K562 (cell line): ENCODE data around the gene ADAMTS14. TPM values are rescaled to one million over a fixed set of nuclear protein-coding genes. Genes with fewer than 3 reads are reported as not detected.
A peak's percentile ranks its signal among the peaks of the same experiment; 100 is the strongest.

Experiments
- ARNT ChIP-seq, 2 experiments: fragments of 450-650 bp; IDR thresholded peaks; 2 replicates each; pipeline ENCODE4 v1.6.1; 2016; ENCODE audit warnings: mild to moderate bottlenecking in 1 of 2
- CAMTA2 ChIP-seq: fragments of 250-450 bp; sonication (Bioruptor Pico); conservative IDR thresholded peaks from 2 replicates; pipeline ENCODE4 v1.5.1; 2022
- CBFB ChIP-seq: sonication (generic); formaldehyde crosslinking; IDR thresholded peaks from 2 replicates; pipeline ENCODE4 v1.4.0; 2020; ENCODE audit warnings: mild to moderate bottlenecking, missing genetic modification reagents
- CBX1 ChIP-seq: sonication (generic); IDR thresholded peaks from 2 replicates; pipeline ENCODE4 v1.6.1; 2016; ENCODE audit warnings: antibody characterized with exemption, low read depth, mild to moderate bottlenecking
- CBX3 ChIP-seq, 2 experiments: IDR thresholded peaks; 1 replicate in 1 of 2; 2 replicates in 1 of 2; pipeline ENCODE4 v1.6.1; 2012; ENCODE audit warnings: inconsistent platforms in 2 of 2, low read length in 2 of 2, borderline replicate concordance in 1 of 2, control low read depth in 1 of 2
- DDX20 ChIP-seq: fragments of 450-650 bp; IDR thresholded peaks from 2 replicates; pipeline ENCODE4 v1.6.1; 2016; ENCODE audit warnings: missing genetic modification characterization, low read depth, mild to moderate bottlenecking, missing compliant biosample characterization, moderate library complexity
- E4F1 ChIP-seq: fragments of 250-450 bp; sonication (Bioruptor Pico); IDR thresholded peaks from 2 replicates; pipeline ENCODE4 v1.5.0; 2021; ENCODE audit warnings: mild to moderate bottlenecking, borderline replicate concordance
- HDAC8 ChIP-seq: fragments of 450-650 bp; IDR thresholded peaks from 2 replicates; pipeline ENCODE4 v1.6.1; 2016; ENCODE audit warnings: mild to moderate bottlenecking, missing genetic modification characterization, moderate library complexity, missing compliant biosample characterization
- KAT8 ChIP-seq: fragments of 450-650 bp; IDR thresholded peaks from 2 replicates; pipeline ENCODE4 v1.6.1; 2016; ENCODE audit warnings: low read depth, mild to moderate bottlenecking
- MAFG ChIP-seq: fragments of 450-650 bp; conservative IDR thresholded peaks from 2 replicates; pipeline ENCODE4 v1.6.1; 2016; ENCODE audit warnings: missing genetic modification characterization, missing compliant biosample characterization
- MAFK ChIP-seq: IDR thresholded peaks from 2 replicates; pipeline ENCODE4 v1.6.1; 2011; ENCODE audit warnings: low read length, improper control_type of control experiment
- PCBP2 ChIP-seq: fragments of 200-400 bp; formaldehyde crosslinking; IDR thresholded peaks from 2 replicates; pipeline ENCODE4 v1.6.1; 2018; ENCODE audit warnings: low read length, low read depth, mild to moderate bottlenecking, moderate library complexity; ENCODE audit not compliant: poor library complexity, severe bottlenecking
- PPARD ChIP-seq: fragments of 250-450 bp; sonication (Bioruptor Pico); IDR thresholded peaks from 2 replicates; pipeline ENCODE4 v1.8.0; 2022; ENCODE audit warnings: inconsistent platforms, mild to moderate bottlenecking, moderate library complexity
- RBM15 ChIP-seq: fragments of 200-400 bp; formaldehyde crosslinking; IDR thresholded peaks from 2 replicates; pipeline ENCODE4 v1.6.1; 2018; ENCODE audit warnings: mild to moderate bottlenecking, low read length, moderate library complexity; ENCODE audit not compliant: insufficient read depth
- SETDB1 ChIP-seq: IDR thresholded peaks from one replicate; pipeline ENCODE4 v1.6.1; 2012; ENCODE audit warnings: low read length, control low read depth, inconsistent platforms
- SP2 ChIP-seq: IDR thresholded peaks from 2 replicates; pipeline ENCODE4 v1.6.1; 2011; ENCODE audit warnings: mild to moderate bottlenecking, low read depth, low read length, moderate library complexity; ENCODE audit not compliant: poor library complexity, severe bottlenecking; ENCODE audit errors: extremely low read depth
- TEAD1 ChIP-seq, 2 experiments: fragments of 450-650 bp in 1 of 2; sonication (generic) in 1 of 2; formaldehyde crosslinking; IDR thresholded peaks; 2 replicates each; pipeline versions ENCODE4 v1.4.0 to v1.8.0; 2020 to 2022; ENCODE audit warnings: mild to moderate bottlenecking in 2 of 2, missing genetic modification reagents in 1 of 2
- ZNF12 ChIP-seq: sonication (generic); formaldehyde crosslinking; IDR thresholded peaks from 2 replicates; pipeline ENCODE4 v1.4.0; 2020; ENCODE audit warnings: mild to moderate bottlenecking, missing genetic modification reagents
- ZNF175 ChIP-seq: fragments of 200-800 bp; sonication (Bioruptor generic); IDR thresholded peaks from 2 replicates; pipeline ENCODE4 v1.6.1; 2016; ENCODE audit warnings: low read depth, mild to moderate bottlenecking, missing genetic modification characterization, missing compliant biosample characterization
- ZNF436 ChIP-seq: fragments of 250-450, 450-650 bp; sonication (Bioruptor Pico); formaldehyde crosslinking; IDR thresholded peaks from 2 replicates; pipeline ENCODE4 v1.7.0; 2020; ENCODE audit warnings: mild to moderate bottlenecking
- polyA plus RNA-seq, 8 experiments: library from polyadenylated mRNA; depleted of rRNA in 4 of 8; stranded (reverse) in 5 of 8; unstranded in 3 of 8; fragments of >200 nt; fragmentation: Nextera tagmentation in 2 of 8; fragmentation: Illumina TruSeq in 1 of 8; extraction: Ambion mirVana in 2 of 8; extraction: Trizol in 1 of 8; gene quantifications; 2 replicates each; pipeline versions ENCODE4 v1.2.1 to v1.2.3, GENCODE V29; 2011 to 2014; ENCODE audit warnings: inconsistent platforms in 1 of 8, missing spikeins in 1 of 8
- total RNA-seq, 7 experiments: library from RNA; depleted of rRNA in 6 of 7; stranded (reverse); fragments of >200 nt in 6 of 7; fragmentation: Illumina TruSeq in 2 of 7; extraction: Trizol in 2 of 7; gene quantifications; 2 replicates each; pipeline versions ENCODE4 v1.2.1 to v1.2.3, GENCODE V29; 2011 to 2021; ENCODE audit warnings: low replicate concordance in 1 of 7
- TF ChIP-seq, protein P1 (sequence below): fragments of 450-650 bp; IDR thresholded peaks from 2 replicates; pipeline ENCODE4 v1.6.1; 2017; ENCODE audit warnings: antibody characterized with exemption
- TF ChIP-seq, protein P2 (sequence below): fragments of 250-450 bp; sonication (Bioruptor Pico); IDR thresholded peaks from 2 replicates; pipeline ENCODE4 v1.8.0; 2022; ENCODE audit warnings: moderate library complexity, mild to moderate bottlenecking, inconsistent platforms
- TF ChIP-seq, protein P3 (sequence below): fragments of 250-450 bp; sonication (Bioruptor Pico); IDR thresholded peaks from 2 replicates; pipeline ENCODE4 v1.9.0; 2021; ENCODE audit warnings: mild to moderate bottlenecking

The ADAMTS14 gene
- total and polyA plus RNA-seq, 9 of the 15 experiments (the other 6 are each of a cell fraction or from before 2014, with no cell fraction given): 0.04 to 37.4 (median 15.9) TPM

- TF ChIP-seq, protein P1, sequence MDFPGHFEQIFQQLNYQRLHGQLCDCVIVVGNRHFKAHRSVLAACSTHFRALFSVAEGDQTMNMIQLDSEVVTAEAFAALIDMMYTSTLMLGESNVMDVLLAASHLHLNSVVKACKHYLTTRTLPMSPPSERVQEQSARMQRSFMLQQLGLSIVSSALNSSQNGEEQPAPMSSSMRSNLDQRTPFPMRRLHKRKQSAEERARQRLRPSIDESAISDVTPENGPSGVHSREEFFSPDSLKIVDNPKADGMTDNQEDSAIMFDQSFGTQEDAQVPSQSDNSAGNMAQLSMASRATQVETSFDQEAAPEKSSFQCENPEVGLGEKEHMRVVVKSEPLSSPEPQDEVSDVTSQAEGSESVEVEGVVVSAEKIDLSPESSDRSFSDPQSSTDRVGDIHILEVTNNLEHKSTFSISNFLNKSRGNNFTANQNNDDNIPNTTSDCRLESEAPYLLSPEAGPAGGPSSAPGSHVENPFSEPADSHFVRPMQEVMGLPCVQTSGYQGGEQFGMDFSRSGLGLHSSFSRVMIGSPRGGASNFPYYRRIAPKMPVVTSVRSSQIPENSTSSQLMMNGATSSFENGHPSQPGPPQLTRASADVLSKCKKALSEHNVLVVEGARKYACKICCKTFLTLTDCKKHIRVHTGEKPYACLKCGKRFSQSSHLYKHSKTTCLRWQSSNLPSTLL: 0 out of 2 replicates have a peak, but pooled peaks have one; percentile 36
- TF ChIP-seq ZNF175 (CRISPR knock-in tag) (peak; percentile 94), CAMTA2 (CRISPR knock-in tag) (no peak), TEAD1 (CRISPR knock-in tag; IDR thresholded peaks at IDR 0.05) (peak; percentile 21 to 91; a peak in 1 of 4 replicates), CBFB (CRISPR knock-in tag) (peak; percentile 82; the same call in 1 of the 2 replicates), CBX1 (no peak), ZNF436 (CRISPR knock-in tag) (no peak), DDX20 (tag) (peak; percentile 83), ARNT (IDR thresholded peaks at IDR 0.05) (peak; percentile 98 to 99), HDAC8 (tag) (peak; percentile 94), RBM15 (no peak), MAFG (peak; percentile 83), MAFK (peak; percentile 73), SP2 (no peak), KAT8 (no peak), PCBP2 (no peak), ZNF12 (no peak), PPARD (CRISPR knock-in tag) (no peak), CBX3 (IDR thresholded peaks at IDR 0.05; ENCODE audit: borderline replicate concordance in 1 of 2, low read length in 2 of 2) (peak in 1 of 2 experiments; percentile 69; a peak in 1 of 3 replicates), SETDB1 (peak; percentile 78), E4F1 (no peak)
- TF ChIP-seq, protein P2, sequence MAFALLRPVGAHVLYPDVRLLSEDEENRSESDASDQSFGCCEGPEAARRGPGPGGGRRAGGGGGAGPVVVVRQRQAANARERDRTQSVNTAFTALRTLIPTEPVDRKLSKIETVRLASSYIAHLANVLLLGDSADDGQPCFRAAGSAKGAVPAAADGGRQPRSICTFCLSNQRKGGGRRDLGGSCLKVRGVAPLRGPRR: peak; percentile 68; the same call in 1 of the 2 replicates
- TF ChIP-seq, protein P3, sequence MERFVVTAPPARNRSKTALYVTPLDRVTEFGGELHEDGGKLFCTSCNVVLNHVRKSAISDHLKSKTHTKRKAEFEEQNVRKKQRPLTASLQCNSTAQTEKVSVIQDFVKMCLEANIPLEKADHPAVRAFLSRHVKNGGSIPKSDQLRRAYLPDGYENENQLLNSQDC: 0 out of 2 replicates have a peak, but pooled peaks have one; percentile 18
Observed at GRCh38 chr10:70666960-70667798, 5.1 kb upstream of the ADAMTS14 start (continued).
